Brain microvascular endothelial cell (primary cell): ENCODE data around the gene CCDC117.
"Not testable (repeated sequence)": the region's sequence is repeated elsewhere in the genome, so short reads cannot be mapped to it uniquely, and the experiment has no call there.

ENCODE experiments used
- DNase-seq: peaks from one replicate; pipeline ENCODE4 v3.0.0-alpha.2; 2020
- H3K27ac ChIP-seq: fragments of 250-450 bp; sonication (Bioruptor Pico); 2 replicates; pipeline ENCODE4 v1.5.1; 2020; ENCODE audit warnings: mild to moderate bottlenecking, moderate library complexity
- H3K27me3 ChIP-seq: fragments of 250-450 bp; sonication (Bioruptor Pico); replicated peaks from 2 replicates; pipeline ENCODE4 v1.5.1; 2020; ENCODE audit warnings: mild to moderate bottlenecking
- H3K36me3 ChIP-seq: fragments of 250-450 bp; sonication (Bioruptor Pico); replicated peaks from 2 replicates; pipeline ENCODE4 v1.5.1; 2020; ENCODE audit warnings: mild to moderate bottlenecking
- H3K4me3 ChIP-seq: 2 replicates; pipeline ENCODE4 v1.5.1; 2011; ENCODE audit warnings: low read depth, mild to moderate bottlenecking, control low read depth, low read length, moderate library complexity
- in situ Hi-C: cut with HindIII; loops from 2 replicates; pipeline ENCODE4 v1.10.0; 2017; ENCODE audit warnings: low sequenced_read_pairs, low pct_ligation_motif_present
- TF ChIP-seq, protein P1 (sequence below): IDR thresholded peaks from 2 replicates; pipeline ENCODE4 v1.5.1; 2011; ENCODE audit warnings: low read depth, mild to moderate bottlenecking, moderate library complexity, low read length, control low read depth, inconsistent platforms; ENCODE audit errors: missing control alignments

CCDC117 gene

GRCh38 chr22:28743852-28744251 lies 28.6 kb upstream of the CCDC117 start:
- in situ Hi-C loops, result no loop called here
- TF ChIP-seq, protein P1, sequence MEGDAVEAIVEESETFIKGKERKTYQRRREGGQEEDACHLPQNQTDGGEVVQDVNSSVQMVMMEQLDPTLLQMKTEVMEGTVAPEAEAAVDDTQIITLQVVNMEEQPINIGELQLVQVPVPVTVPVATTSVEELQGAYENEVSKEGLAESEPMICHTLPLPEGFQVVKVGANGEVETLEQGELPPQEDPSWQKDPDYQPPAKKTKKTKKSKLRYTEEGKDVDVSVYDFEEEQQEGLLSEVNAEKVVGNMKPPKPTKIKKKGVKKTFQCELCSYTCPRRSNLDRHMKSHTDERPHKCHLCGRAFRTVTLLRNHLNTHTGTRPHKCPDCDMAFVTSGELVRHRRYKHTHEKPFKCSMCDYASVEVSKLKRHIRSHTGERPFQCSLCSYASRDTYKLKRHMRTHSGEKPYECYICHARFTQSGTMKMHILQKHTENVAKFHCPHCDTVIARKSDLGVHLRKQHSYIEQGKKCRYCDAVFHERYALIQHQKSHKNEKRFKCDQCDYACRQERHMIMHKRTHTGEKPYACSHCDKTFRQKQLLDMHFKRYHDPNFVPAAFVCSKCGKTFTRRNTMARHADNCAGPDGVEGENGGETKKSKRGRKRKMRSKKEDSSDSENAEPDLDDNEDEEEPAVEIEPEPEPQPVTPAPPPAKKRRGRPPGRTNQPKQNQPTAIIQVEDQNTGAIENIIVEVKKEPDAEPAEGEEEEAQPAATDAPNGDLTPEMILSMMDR, result no peak
- Histone ChIP-seq H3K36me3 (peaks cover 10% of the 10 kb centered on the region), H3K4me3 (no peak overlapping the region), H3K27ac (no peak overlapping the region), H3K27me3 (no peaks in the 10 kb centered on the region)
- no peak for DNase-seq

DNA sequence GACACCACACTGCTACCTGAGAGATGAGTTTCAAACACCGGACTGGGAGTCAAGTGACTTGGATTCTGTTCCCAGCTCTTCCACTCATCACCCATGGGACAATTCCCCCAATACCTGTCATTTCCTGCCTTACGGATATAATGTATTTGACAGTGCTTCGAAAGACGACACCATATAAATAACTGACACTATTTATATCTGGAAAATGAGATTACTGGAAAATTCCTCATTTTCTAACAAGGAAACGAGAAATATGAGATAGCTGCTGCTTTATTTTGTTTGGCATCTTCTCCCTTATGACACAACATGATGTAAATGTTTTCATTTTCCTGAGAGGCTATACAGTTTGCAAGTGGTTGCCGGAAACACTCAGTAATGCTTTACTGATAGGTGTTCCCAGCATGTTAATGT lies 22.0 kb upstream of the CCDC117 start:
- Histone ChIP-seq H3K27me3 (no peaks in the 10 kb centered on the region), H3K36me3 (peaks cover 8% of the 10 kb centered on the region), H3K4me3 (no peak overlapping the region), H3K27ac (peak overlapping the region; percentile 28)
- in situ Hi-C loops, result no loop called here
- TF ChIP-seq, protein P1, result no peak
- peak; percentile 72 for DNase-seq

GRCh38 chr22:28754512-28754911 lies 18.0 kb upstream of the CCDC117 start:
- DNase-seq, H3K36me3 ChIP-seq, H3K27ac ChIP-seq, H3K27me3 ChIP-seq, H3K4me3 ChIP-seq, in situ Hi-C loops: not testable (repeated sequence)

- in situ Hi-C loops, result no loop called here
- H3K4me3 ChIP-seq, result no peak overlapping the region
- TF ChIP-seq, protein P1, result no peak
- no peak for DNase-seq
- no peaks in the 10 kb centered on the region for H3K27me3 ChIP-seq
- no peaks in the 10 kb centered on the region for H3K36me3 ChIP-seq
- H3K27ac ChIP-seq, result no peak overlapping the region
These were observed 12.5 kb upstream of the CCDC117 start for GRCh38 chr22:28759861-28760560.

GRCh38 chr22:28761449-28761755 lies 11.1 kb upstream of the CCDC117 start:
- TF ChIP-seq, protein P1, result no peak
- H3K4me3 ChIP-seq, result no peak overlapping the region
- H3K36me3 ChIP-seq, result no peaks in the 10 kb centered on the region
- in situ Hi-C loops, result no loop called here
- no peak for DNase-seq
- H3K27me3 ChIP-seq, result no peaks in the 10 kb centered on the region
- no peak overlapping the region for H3K27ac ChIP-seq

DNA sequence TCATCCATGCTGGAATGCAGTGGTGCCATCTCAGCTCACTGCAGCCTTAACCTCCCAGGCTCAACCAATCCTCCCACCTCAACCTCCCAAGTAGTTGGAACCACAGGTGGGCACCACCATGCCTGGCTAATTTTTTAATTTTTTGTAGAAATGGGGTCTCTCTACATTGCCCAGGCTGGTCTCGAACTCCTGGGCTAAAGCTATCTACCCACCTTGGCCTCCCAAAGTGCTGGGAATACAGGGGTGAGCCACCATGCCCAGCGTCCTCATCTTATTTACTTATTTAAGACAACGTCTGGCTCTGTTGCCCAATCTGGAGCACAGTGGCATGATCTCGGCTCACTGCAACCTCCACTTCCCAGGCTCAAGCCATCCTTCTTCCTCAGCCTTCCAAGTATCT lies 10.5 kb upstream of the CCDC117 start:
- DNase-seq, H3K36me3 ChIP-seq, in situ Hi-C loops, H3K27ac ChIP-seq, H3K27me3 ChIP-seq, H3K4me3 ChIP-seq: not testable (repeated sequence)

DNA sequence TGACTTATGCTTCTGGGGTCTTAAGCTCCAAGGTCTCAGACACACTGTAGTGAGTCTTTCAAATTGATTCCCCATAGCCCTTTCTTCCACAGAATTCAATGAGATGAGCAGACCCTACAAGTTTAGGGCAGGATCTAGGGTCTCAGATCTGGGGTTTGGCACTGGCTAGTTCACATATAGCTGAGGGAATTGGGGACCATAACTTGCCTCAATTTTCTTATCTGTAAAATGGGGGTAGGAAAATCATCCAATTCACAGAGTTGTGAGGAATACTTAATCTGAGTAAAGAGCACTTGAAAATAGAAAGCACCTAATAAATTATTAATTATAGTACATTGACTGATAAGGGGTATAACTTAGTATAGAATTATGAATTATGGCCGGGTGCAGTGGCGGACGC lies 5.9 kb upstream of the CCDC117 start:
- Histone ChIP-seq H3K4me3 (no peak overlapping the region), H3K27ac (no peak overlapping the region), H3K36me3 (no peaks in the 10 kb centered on the region), H3K27me3 (no peaks in the 10 kb centered on the region)
- in situ Hi-C loops, result no loop called here
- TF ChIP-seq, protein P1, result no peak
- DNase-seq, result no peak
